ENCODE measurements around the gene ENAM. TPM values are rescaled to one million over a fixed set of nuclear protein-coding genes. Genes with fewer than 3 reads are reported as not detected.
"Not testable (repeated sequence)": the region's sequence is repeated elsewhere in the genome, so short reads cannot be mapped to it uniquely, and the experiment has no call there.

The ENAM gene
- total and polyA plus RNA-seq, 4 donors = 0.19 TPM; not detected in 3

DNA sequence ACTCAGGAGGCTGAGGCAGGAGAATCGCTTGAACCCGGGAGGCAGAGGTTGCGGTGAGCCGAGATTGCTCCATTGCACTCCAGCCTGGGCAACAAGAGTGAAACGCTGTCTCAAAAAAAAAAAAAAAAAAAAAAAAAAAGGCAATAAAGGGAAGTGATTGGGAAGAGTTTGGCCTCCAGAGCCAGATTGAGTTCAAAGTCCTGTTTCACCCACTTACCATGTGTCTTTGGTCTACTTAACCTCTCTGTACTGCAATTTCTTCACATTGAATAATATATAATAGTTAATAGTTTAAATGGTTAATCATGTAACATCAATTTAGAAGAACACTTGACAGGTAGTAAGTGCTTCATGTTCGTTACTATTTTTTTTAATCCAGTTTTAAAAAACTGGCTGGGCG is 66.1 kb downstream of the ENAM start:
- H3K27me3 ChIP-seq (ENCODE audit: control insufficient read depth in 1 of 2, insufficient read depth in 2 of 2, low read length in 1 of 2); H3K4me3 ChIP-seq (ENCODE audit: low read length in 2 of 2); ATAC-seq (ENCODE audit: low FRiP score); H3K27ac ChIP-seq (ENCODE audit: low read depth in 1 of 2, low read length in 2 of 2); intact Hi-C loops (cut with DNase I); DNase-seq; H3K4me1 ChIP-seq (ENCODE audit: control insufficient read depth in 1 of 2, insufficient read depth in 2 of 2, low read length in 2 of 2); H3K9me3 ChIP-seq (ENCODE audit: control insufficient read depth, low read length); H3K36me3 ChIP-seq (ENCODE audit: control insufficient read depth in 1 of 2, insufficient read depth in 2 of 2, low read length in 1 of 2): not testable (repeated sequence)
- 91 to 95% methylated on average over 7 of the region's 7 CpGs for WGBS, 2 donors

Other genes starting within 250 kb of the ENAM start
- not detected for gene SMR3B, start 245.6 kb upstream of the ENAM start, total RNA-seq
- not detected for gene SMR3B, start 245.6 kb upstream of the ENAM start, polyA plus RNA-seq
- gene OPRPN, start 230.8 kb upstream of the ENAM start, total RNA-seq = not detected
- gene OPRPN, start 230.8 kb upstream of the ENAM start, polyA plus RNA-seq = not detected
- gene MUC7, start 156.5 kb upstream of the ENAM start, total RNA-seq = not detected
- not detected for gene MUC7, start 156.5 kb upstream of the ENAM start, polyA plus RNA-seq
- not detected for gene AMTN, start 110.2 kb upstream of the ENAM start, total RNA-seq
- not detected for gene AMTN, start 110.2 kb upstream of the ENAM start, polyA plus RNA-seq
- gene AMBN, start 36.5 kb upstream of the ENAM start, total RNA-seq = not detected
- not detected for gene AMBN, start 36.5 kb upstream of the ENAM start, polyA plus RNA-seq
- gene JCHAIN, start 37.8 kb downstream of the ENAM start, total RNA-seq = 10 to 100 TPM in 1 of 2 donors, 1 to 10 TPM in 1; 8.0 to 33.8 TPM
- gene JCHAIN, start 37.8 kb downstream of the ENAM start, polyA plus RNA-seq = 10 to 100 TPM in 1 of 2 donors, 1 to 10 TPM in 1; 2.7 to 23.3 TPM
- gene UTP3, start 59.8 kb downstream of the ENAM start, total RNA-seq = 10 to 100 TPM; 22.0 to 25.0 TPM
- gene UTP3, start 59.8 kb downstream of the ENAM start, polyA plus RNA-seq = 10 to 100 TPM; 17.6 to 22.9 TPM
- 10 to 100 TPM; 48.5 to 96.9 TPM for gene RUFY3, start 93.2 kb downstream of the ENAM start, total RNA-seq
- 10 to 100 TPM in 1 of 2 donors, 1 to 10 TPM in 1; 7.4 to 35.7 TPM for gene RUFY3, start 93.2 kb downstream of the ENAM start, polyA plus RNA-seq
- gene GRSF1, start 211.1 kb downstream of the ENAM start, total RNA-seq = 10 to 100 TPM; 39.2 to 40.0 TPM
- 10 to 100 TPM; 38.3 to 46.1 TPM for gene GRSF1, start 211.1 kb downstream of the ENAM start, polyA plus RNA-seq